ENCODE measurements around the gene SERPINE3. TPM values are rescaled to one million over a fixed set of nuclear protein-coding genes. Genes with fewer than 3 reads are reported as not detected.

SERPINE3 gene
- total and polyA plus RNA-seq, 2 experiments from 2014 or later = 0.17 to 0.31 TPM

DNA sequence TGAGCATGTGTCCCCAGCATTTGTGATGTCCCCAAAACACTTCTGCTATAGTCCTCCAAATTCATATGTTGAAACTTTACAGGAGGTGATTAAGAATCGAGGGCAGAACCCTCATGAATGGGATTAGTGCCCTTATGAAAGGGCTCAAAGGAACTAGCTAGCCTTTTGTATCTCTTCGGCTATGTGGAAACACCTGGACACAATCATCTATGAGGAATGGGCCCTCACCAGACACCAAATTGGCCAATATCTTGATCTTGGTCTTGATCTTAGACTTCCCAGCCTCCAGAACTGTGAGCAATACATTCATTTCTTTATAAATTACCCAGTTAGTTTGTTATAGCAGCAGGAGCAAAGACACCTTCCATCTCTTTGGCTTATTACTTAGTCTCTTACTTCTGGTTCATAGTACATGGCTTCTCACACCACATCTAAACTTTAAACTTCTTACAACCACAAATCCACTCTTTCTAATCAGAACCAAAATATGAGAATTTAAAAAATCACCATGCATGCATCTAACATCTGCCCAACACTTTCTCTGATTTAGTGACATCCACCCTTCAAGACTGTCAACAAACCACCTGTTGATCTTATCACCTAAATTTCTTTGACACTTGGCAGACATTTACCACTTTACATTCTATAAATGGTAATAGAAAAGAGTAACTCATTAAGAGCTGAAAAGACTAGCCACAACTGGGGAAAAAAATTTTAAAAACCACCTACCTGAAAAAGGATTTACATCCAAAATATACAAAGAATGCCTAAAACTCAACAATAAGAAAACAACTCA is 6.7 kb upstream of the SERPINE3 start:
- TF ChIP-seq, protein P1, sequence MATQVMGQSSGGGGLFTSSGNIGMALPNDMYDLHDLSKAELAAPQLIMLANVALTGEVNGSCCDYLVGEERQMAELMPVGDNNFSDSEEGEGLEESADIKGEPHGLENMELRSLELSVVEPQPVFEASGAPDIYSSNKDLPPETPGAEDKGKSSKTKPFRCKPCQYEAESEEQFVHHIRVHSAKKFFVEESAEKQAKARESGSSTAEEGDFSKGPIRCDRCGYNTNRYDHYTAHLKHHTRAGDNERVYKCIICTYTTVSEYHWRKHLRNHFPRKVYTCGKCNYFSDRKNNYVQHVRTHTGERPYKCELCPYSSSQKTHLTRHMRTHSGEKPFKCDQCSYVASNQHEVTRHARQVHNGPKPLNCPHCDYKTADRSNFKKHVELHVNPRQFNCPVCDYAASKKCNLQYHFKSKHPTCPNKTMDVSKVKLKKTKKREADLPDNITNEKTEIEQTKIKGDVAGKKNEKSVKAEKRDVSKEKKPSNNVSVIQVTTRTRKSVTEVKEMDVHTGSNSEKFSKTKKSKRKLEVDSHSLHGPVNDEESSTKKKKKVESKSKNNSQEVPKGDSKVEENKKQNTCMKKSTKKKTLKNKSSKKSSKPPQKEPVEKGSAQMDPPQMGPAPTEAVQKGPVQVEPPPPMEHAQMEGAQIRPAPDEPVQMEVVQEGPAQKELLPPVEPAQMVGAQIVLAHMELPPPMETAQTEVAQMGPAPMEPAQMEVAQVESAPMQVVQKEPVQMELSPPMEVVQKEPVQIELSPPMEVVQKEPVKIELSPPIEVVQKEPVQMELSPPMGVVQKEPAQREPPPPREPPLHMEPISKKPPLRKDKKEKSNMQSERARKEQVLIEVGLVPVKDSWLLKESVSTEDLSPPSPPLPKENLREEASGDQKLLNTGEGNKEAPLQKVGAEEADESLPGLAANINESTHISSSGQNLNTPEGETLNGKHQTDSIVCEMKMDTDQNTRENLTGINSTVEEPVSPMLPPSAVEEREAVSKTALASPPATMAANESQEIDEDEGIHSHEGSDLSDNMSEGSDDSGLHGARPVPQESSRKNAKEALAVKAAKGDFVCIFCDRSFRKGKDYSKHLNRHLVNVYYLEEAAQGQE (IDR thresholded peaks at IDR 0.05; ENCODE audit: unreplicated experiment) = no peak
- TF ChIP-seq EZH2phosphoT487 (IDR thresholded peaks at IDR 0.05; ENCODE audit: unreplicated experiment) = no peak
- TF ChIP-seq STAT1 (IDR thresholded peaks at IDR 0.05; ENCODE audit: unreplicated experiment) = no peak
- no peak for TF ChIP-seq ZNF114 (CRISPR knock-in tag; IDR thresholded peaks at IDR 0.05)
- TF ChIP-seq, protein P2, sequence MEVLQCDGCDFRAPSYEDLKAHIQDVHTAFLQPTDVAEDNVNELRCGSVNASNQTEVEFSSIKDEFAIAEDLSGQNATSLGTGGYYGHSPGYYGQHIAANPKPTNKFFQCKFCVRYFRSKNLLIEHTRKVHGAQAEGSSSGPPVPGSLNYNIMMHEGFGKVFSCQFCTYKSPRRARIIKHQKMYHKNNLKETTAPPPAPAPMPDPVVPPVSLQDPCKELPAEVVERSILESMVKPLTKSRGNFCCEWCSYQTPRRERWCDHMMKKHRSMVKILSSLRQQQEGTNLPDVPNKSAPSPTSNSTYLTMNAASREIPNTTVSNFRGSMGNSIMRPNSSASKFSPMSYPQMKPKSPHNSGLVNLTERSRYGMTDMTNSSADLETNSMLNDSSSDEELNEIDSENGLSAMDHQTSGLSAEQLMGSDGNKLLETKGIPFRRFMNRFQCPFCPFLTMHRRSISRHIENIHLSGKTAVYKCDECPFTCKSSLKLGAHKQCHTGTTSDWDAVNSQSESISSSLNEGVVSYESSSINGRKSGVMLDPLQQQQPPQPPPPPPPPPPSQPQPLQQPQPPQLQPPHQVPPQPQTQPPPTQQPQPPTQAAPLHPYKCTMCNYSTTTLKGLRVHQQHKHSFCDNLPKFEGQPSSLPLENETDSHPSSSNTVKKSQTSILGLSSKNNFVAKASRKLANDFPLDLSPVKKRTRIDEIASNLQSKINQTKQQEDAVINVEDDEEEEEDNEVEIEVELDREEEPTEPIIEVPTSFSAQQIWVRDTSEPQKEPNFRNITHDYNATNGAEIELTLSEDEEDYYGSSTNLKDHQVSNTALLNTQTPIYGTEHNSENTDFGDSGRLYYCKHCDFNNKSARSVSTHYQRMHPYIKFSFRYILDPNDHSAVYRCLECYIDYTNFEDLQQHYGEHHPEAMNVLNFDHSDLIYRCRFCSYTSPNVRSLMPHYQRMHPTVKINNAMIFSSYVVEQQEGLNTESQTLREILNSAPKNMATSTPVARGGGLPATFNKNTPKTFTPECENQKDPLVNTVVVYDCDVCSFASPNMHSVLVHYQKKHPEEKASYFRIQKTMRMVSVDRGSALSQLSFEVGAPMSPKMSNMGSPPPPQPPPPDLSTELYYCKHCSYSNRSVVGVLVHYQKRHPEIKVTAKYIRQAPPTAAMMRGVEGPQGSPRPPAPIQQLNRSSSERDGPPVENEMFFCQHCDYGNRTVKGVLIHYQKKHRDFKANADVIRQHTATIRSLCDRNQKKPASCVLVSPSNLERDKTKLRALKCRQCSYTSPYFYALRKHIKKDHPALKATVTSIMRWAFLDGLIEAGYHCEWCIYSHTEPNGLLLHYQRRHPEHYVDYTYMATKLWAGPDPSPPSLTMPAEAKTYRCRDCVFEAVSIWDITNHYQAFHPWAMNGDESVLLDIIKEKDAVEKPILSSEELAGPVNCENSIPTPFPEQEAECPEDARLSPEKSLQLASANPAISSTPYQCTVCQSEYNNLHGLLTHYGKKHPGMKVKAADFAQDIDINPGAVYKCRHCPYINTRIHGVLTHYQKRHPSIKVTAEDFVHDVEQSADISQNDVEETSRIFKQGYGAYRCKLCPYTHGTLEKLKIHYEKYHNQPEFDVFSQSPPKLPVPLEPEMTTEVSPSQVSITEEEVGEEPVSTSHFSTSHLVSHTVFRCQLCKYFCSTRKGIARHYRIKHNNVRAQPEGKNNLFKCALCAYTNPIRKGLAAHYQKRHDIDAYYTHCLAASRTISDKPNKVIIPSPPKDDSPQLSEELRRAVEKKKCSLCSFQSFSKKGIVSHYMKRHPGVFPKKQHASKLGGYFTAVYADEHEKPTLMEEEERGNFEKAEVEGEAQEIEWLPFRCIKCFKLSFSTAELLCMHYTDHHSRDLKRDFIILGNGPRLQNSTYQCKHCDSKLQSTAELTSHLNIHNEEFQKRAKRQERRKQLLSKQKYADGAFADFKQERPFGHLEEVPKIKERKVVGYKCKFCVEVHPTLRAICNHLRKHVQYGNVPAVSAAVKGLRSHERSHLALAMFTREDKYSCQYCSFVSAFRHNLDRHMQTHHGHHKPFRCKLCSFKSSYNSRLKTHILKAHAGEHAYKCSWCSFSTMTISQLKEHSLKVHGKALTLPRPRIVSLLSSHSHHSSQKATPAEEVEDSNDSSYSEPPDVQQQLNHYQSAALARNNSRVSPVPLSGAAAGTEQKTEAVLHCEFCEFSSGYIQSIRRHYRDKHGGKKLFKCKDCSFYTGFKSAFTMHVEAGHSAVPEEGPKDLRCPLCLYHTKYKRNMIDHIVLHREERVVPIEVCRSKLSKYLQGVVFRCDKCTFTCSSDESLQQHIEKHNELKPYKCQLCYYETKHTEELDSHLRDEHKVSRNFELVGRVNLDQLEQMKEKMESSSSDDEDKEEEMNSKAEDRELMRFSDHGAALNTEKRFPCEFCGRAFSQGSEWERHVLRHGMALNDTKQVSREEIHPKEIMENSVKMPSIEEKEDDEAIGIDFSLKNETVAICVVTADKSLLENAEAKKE (CRISPR knock-in tag; IDR thresholded peaks at IDR 0.05) = no peak
- TF ChIP-seq, protein P3, sequence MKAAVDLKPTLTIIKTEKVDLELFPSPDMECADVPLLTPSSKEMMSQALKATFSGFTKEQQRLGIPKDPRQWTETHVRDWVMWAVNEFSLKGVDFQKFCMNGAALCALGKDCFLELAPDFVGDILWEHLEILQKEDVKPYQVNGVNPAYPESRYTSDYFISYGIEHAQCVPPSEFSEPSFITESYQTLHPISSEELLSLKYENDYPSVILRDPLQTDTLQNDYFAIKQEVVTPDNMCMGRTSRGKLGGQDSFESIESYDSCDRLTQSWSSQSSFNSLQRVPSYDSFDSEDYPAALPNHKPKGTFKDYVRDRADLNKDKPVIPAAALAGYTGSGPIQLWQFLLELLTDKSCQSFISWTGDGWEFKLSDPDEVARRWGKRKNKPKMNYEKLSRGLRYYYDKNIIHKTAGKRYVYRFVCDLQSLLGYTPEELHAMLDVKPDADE (IDR thresholded peaks at IDR 0.05) = no peak
- TF ChIP-seq, protein P4, sequence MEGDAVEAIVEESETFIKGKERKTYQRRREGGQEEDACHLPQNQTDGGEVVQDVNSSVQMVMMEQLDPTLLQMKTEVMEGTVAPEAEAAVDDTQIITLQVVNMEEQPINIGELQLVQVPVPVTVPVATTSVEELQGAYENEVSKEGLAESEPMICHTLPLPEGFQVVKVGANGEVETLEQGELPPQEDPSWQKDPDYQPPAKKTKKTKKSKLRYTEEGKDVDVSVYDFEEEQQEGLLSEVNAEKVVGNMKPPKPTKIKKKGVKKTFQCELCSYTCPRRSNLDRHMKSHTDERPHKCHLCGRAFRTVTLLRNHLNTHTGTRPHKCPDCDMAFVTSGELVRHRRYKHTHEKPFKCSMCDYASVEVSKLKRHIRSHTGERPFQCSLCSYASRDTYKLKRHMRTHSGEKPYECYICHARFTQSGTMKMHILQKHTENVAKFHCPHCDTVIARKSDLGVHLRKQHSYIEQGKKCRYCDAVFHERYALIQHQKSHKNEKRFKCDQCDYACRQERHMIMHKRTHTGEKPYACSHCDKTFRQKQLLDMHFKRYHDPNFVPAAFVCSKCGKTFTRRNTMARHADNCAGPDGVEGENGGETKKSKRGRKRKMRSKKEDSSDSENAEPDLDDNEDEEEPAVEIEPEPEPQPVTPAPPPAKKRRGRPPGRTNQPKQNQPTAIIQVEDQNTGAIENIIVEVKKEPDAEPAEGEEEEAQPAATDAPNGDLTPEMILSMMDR (conservative IDR thresholded peaks at IDR 0.05; ENCODE audit: low read depth in 2 of 2) = no peak
- no peak for TF ChIP-seq EZH2 (IDR thresholded peaks at IDR 0.05; ENCODE audit: low read depth, unreplicated experiment)
- TF ChIP-seq JUNB (IDR thresholded peaks at IDR 0.05; ENCODE audit: unreplicated experiment) = no peak
- no peak for TF ChIP-seq NANOG (IDR thresholded peaks at IDR 0.05; ENCODE audit: borderline replicate concordance)
- TF ChIP-seq CREB1 (CRISPR knock-in tag; IDR thresholded peaks at IDR 0.05; ENCODE audit: low read depth) = no peak
- TF ChIP-seq ZNF331 (CRISPR knock-in tag; IDR thresholded peaks at IDR 0.05; ENCODE audit: low read depth) = no peak
- no peak for TF ChIP-seq POLR2AphosphoS5 (IDR thresholded peaks at IDR 0.05; ENCODE audit: low read depth)
- H3K36me3 ChIP-seq (ENCODE audit: insufficient read depth) = no peaks in the 10 kb centered on the region
- H3K4me1 ChIP-seq (ENCODE audit: insufficient read depth) = peaks cover 14% of the 10 kb centered on the region; the same call in 1 of the 2 replicates
- no peak for DNase-seq (ENCODE audit: low spot score)
- Mint-ChIP-seq H3K27ac (no peak overlapping the region), H3K4me3 (no peak overlapping the region), H3K36me3 (ENCODE audit: low read depth) (no peaks in the 10 kb centered on the region), H3K27me3 (ENCODE audit: insufficient read depth, low read depth, poor library complexity) (peaks cover 7% of the 10 kb centered on the region), H3K4me1 (peaks cover 24% of the 10 kb centered on the region), H3K9me3 (no peaks in the 10 kb centered on the region)
- H4K20me1 ChIP-seq (replicated peaks; ENCODE audit: insufficient read depth) = no peaks in the 10 kb centered on the region
- no peak for ATAC-seq
- no peak overlapping the region for H3K27ac ChIP-seq (ENCODE audit: low read depth)
- no peaks in the 10 kb centered on the region for H3K27me3 ChIP-seq (ENCODE audit: insufficient read depth)
- H3K4me2 ChIP-seq = no peak overlapping the region
- H3F3A ChIP-seq (replicated peaks; ENCODE audit: low read depth) = no peaks in the 10 kb centered on the region
- H3K79me2 ChIP-seq (replicated peaks; ENCODE audit: insufficient read depth) = no peaks in the 10 kb centered on the region
- no peak overlapping the region for H2AFZ ChIP-seq
- H3K9me2 ChIP-seq (ENCODE audit: insufficient read depth) = no peaks in the 10 kb centered on the region
- H3K4me3 ChIP-seq = no peak overlapping the region
